HG03571 (cell line): ENCODE measurements around the gene CAAP1.
"Not testable (repeated sequence)": the region's sequence is repeated elsewhere in the genome, so short reads cannot be mapped to it uniquely, and the experiment has no call there.

Experiments used
- ATAC-seq: cut with Tn5 transposase; IDR thresholded peaks from one replicate; pipeline ENCODE4 v1.9.1; 2021; ENCODE audit not compliant: unreplicated experiment

Gene CAAP1

GRCh38 chr9:26892251-26893029, at the start of gene CAAP1:
TSS of gene CAAP1 (minus strand) at chr9:26892802. CDS start at chr9:26892715, 87 bp downstream.
- ATAC-seq = peak; percentile 95

- ATAC-seq = no peak
Measured at GRCh38 chr9:26940779-26941178, 48.2 kb upstream of the CAAP1 start.

- no peak for ATAC-seq
Measured at GRCh38 chr9:26939955-26940711, 47.5 kb upstream of the CAAP1 start.

- no peak for ATAC-seq
Measured at GRCh38 chr9:26937816-26938371, 45.3 kb upstream of the CAAP1 start.

- ATAC-seq = no peak
Measured at GRCh38 chr9:26935847-26936246, 43.2 kb upstream of the CAAP1 start.

- no peak for ATAC-seq
Measured at GRCh38 chr9:26928902-26929495, 36.4 kb upstream of the CAAP1 start.

GRCh38 chr9:26925609-26926008, 33.0 kb upstream of the CAAP1 start:
- no peak for ATAC-seq

- ATAC-seq = no peak
Measured at GRCh38 chr9:26919698-26920097, 27.1 kb upstream of the CAAP1 start.

- no peak for ATAC-seq
Measured at GRCh38 chr9:26913138-26913668, 20.6 kb upstream of the CAAP1 start.

GRCh38 chr9:26904671-26905070, 12.1 kb upstream of the CAAP1 start:
- no peak for ATAC-seq

GRCh38 chr9:26904070-26904469, 11.5 kb upstream of the CAAP1 start:
- ATAC-seq = no peak

- no peak for ATAC-seq
Measured at GRCh38 chr9:26893030-26893676, 551 bp upstream of the CAAP1 start.

- no peak for ATAC-seq
Measured at GRCh38 chr9:26891726-26892125, 876 bp downstream of the CAAP1 start.

GRCh38 chr9:26888271-26888670, 4.3 kb downstream of the CAAP1 start:
- no peak for ATAC-seq

- no peak for ATAC-seq
Measured at GRCh38 chr9:26882154-26882553, 10.4 kb downstream of the CAAP1 start.

GRCh38 chr9:26880262-26880661, 12.3 kb downstream of the CAAP1 start:
- no peak for ATAC-seq

- ATAC-seq = not testable (repeated sequence)
Measured at GRCh38 chr9:26875155-26875554, 17.4 kb downstream of the CAAP1 start.

GRCh38 chr9:26870292-26870691, 22.3 kb downstream of the CAAP1 start:
- ATAC-seq = no peak

GRCh38 chr9:26863074-26863473, 29.5 kb downstream of the CAAP1 start:
- no peak for ATAC-seq

- ATAC-seq = peak; percentile 81
Measured at GRCh38 chr9:26856413-26857032, 36.1 kb downstream of the CAAP1 start.
